ENCODE measurements around the gene OR7A17. TPM values are rescaled to one million over a fixed set of nuclear protein-coding genes. Genes with fewer than 3 reads are reported as not detected.

The OR7A17 gene
- not detected in 5 replicates for total RNA-seq (2022; extraction: Qiagen RNA extraction)

DNA sequence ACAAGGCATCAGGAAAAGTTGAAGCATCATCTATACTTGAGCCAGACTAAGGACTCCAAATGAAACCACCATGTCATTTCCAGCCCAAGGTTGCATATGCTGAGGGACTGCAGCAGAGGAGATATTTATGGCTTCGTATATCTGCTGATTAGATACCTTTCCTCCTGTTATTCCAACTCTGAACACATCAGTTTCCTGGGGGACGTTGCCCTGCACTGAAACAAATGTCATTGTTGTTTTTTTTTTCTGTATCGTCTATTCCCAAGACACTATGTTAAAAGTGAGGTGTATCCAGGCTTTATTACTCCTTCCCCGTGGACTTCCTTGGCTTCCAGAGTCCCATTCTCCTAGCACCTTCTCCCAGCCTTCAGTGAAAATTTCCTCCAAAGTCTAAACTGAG, at the start of gene OR7A17:
Gene OR7A17, minus strand, starts transcription at position 101 of the 400 bp plus-strand sequence. CDS start 4,777 bp downstream, outside the sequence.

DNA sequence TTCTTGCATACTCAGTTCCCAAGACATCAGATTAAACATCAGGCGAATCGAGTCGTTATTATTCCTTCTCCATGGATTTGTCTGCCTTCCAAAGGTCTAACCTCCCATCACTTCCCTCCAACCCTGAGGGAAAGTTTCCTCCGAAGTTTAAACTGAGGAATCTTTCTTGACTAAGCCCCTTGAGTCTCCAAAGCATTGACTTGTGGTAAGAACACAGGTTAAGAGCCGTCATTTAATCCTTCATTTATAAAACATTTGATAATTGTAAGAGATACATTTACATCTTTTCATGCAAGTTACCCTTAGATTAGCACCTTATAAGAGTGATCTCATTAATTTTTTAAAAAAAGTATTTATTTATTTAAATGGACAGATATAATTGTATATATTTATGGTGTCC, 37.1 kb downstream of the OR7A17 start, which contains the start of gene OR7A10:
Gene OR7A10, minus strand, starts transcription at position 101 of the 400 bp plus-strand sequence. CDS start 7,045 bp downstream, outside the sequence.

DNA sequence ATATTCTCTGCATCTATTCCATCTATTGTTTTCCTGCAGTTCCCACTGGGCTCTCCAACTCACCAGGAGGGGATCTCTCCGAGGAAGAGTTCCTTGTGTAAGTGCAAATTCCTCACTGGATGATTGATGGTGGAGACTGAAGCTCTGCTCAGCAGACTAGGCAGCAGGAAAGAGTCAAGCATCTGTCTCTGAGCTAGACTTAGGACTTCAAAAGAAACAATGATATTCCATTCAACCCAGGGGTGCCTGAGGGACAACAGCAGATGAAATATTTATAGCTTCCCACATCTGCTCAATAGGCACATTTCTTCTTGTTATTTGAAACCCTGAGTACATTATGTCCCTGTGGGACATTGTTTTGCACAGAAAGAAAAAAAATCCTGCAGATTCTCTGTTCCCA, 50.9 kb downstream of the OR7A17 start, which contains the start of the genes OR7A5 and OR7C1:
Gene OR7A5, minus strand, starts transcription at position 175 of the 400 bp plus-strand sequence. CDS start 6,944 bp downstream, outside the sequence.
Gene OR7C1, minus strand, starts transcription at position 175 of the 400 bp plus-strand sequence. CDS start 35,049 bp downstream, outside the sequence.

Other genes with a start within 250 kb of the OR7A17 start
- gene ADGRE3, start 211.3 kb downstream of the OR7A17 start, total RNA-seq (2022; extraction: Qiagen RNA extraction): not detected in 5 replicates
- 2.0 to 3.5 TPM (median 3.1 TPM) in 5 replicates for gene ZNF333, start 196.1 kb downstream of the OR7A17 start, total RNA-seq (2022; extraction: Qiagen RNA extraction)
- gene ADGRE2, start 107.6 kb downstream of the OR7A17 start, total RNA-seq (2022; extraction: Qiagen RNA extraction): 0.44 to 1.1 TPM (median 0.56 TPM) in 5 replicates
- not detected in 5 replicates for gene OR7A5, start 50.9 kb downstream of the OR7A17 start, total RNA-seq (2022; extraction: Qiagen RNA extraction)
- gene OR7C1, start 50.9 kb downstream of the OR7A17 start, total RNA-seq (2022; extraction: Qiagen RNA extraction): not detected in 5 replicates
- gene OR7A10, start 37.2 kb downstream of the OR7A17 start, total RNA-seq (2022; extraction: Qiagen RNA extraction): not detected in 5 replicates
- gene OR7C2, start 55.4 kb upstream of the OR7A17 start, total RNA-seq (2022; extraction: Qiagen RNA extraction): not detected in 5 replicates
- gene SLC1A6, start 93.7 kb upstream of the OR7A17 start, total RNA-seq (2022; extraction: Qiagen RNA extraction): not detected in 5 replicates
- gene CASP14, start 163.3 kb upstream of the OR7A17 start, total RNA-seq (2022; extraction: Qiagen RNA extraction): not detected in 5 replicates
- not detected in 5 replicates for gene OR1I1, start 196.1 kb upstream of the OR7A17 start, total RNA-seq (2022; extraction: Qiagen RNA extraction)
- 15.7 to 20.3 TPM (median 17.5 TPM) in 5 replicates for gene SYDE1, start 221.3 kb upstream of the OR7A17 start, total RNA-seq (2022; extraction: Qiagen RNA extraction)

Data from A549 treated with Mapracorat at 1 μM for 4 hours (cell line).